ENCODE measurements around the gene TNKS1BP1. TPM values are rescaled to one million over a fixed set of nuclear protein-coding genes. Genes with fewer than 3 reads are reported as not detected.

The TNKS1BP1 gene
- polyA plus RNA-seq, 2 of the 4 experiments (the other 2 are of a cell fraction), result 35.0 to 53.1 TPM

GRCh38 chr11:57301711-57302423 lies 22.9 kb downstream of the TNKS1BP1 start:
- no peak for FAIRE-seq
- CTCF ChIA-PET, result interaction anchor here (0.9 to 2.0 kb wide), 2 partner anchors 8 to 461 kb away, joined by 3 to 5 read pairs; no protein-coding TSS in a partner anchor
- H3K4me2 ChIP-seq, result no peak overlapping the region
- ATAC-seq, result no peak
- no peak overlapping the region for H3K4me3 ChIP-seq
- TF ChIP-seq EHMT2 (IDR thresholded peaks at IDR 0.05; ENCODE audit: low read depth) (no peak), RCOR1 (IDR thresholded peaks at IDR 0.05; ENCODE audit: low read depth, low read length) (no peak), GATA3 (IDR thresholded peaks at IDR 0.05; ENCODE audit: borderline replicate concordance) (no peak), CBX2 (IDR thresholded peaks at IDR 0.05; ENCODE audit: borderline replicate concordance, low read depth) (no peak), ZC3H11A (IDR thresholded peaks at IDR 0.05) (no peak), RAD21 (conservative IDR thresholded peaks at IDR 0.05 in 1 of 2, IDR thresholded peaks at IDR 0.05 in 1 of 2) (no peak), TFCP2L1 (CRISPR knock-in tag; IDR thresholded peaks at IDR 0.05) (no peak), BHLHE40 (IDR thresholded peaks at IDR 0.05; ENCODE audit: low read depth, low read length) (no peak), RARB (CRISPR knock-in tag; IDR thresholded peaks at IDR 0.05) (no peak), PHF8 (IDR thresholded peaks at IDR 0.05; ENCODE audit: borderline replicate concordance, low read depth) (no peak), MYC (IDR thresholded peaks at IDR 0.05; ENCODE audit: borderline replicate concordance, low read length) (no peak)
- TF ChIP-seq, protein P1, sequence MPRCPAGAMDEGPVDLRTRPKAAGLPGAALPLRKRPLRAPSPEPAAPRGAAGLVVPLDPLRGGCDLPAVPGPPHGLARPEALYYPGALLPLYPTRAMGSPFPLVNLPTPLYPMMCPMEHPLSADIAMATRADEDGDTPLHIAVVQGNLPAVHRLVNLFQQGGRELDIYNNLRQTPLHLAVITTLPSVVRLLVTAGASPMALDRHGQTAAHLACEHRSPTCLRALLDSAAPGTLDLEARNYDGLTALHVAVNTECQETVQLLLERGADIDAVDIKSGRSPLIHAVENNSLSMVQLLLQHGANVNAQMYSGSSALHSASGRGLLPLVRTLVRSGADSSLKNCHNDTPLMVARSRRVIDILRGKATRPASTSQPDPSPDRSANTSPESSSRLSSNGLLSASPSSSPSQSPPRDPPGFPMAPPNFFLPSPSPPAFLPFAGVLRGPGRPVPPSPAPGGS (IDR thresholded peaks at IDR 0.05), result no peak
- WGBS (ENCODE audit: missing lambda C conversion rate), result 96% methylated on average over 26 of the region's 27 CpGs
- POLR2A ChIA-PET, result no interaction called here
- DNase-seq (ENCODE audit: low read depth in 1 of 2, low spot score in 1 of 2), result no peak
- no peak overlapping the region for H3K27ac ChIP-seq
- peaks cover 17% of the 10 kb centered on the region for H3K9me3 ChIP-seq
- H3K4me1 ChIP-seq, result peaks cover 11% of the 10 kb centered on the region

DNA sequence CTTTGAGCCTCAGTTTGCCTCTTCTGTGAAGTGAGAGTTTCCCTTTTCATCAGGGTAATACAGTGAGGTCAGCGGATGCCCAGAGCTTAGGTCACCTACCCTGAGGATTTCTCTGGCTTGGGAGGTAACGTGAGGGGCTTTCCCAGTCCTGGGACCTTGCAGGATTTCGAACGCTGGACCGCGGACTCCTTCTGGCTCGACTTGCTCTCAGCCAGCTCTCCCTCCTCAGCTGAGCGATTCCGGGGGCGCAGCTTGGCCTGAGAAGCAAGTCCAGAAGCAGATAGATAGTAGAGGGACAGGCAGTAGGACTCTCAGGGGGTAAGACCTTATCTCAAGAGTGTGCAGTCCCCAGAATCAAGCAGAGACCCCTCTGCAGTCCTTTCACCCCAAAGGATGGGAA lies 24.0 kb downstream of the TNKS1BP1 start:
- peaks cover 11% of the 10 kb centered on the region for H3K4me1 ChIP-seq
- DNase-seq (ENCODE audit: low read depth in 1 of 2, low spot score in 1 of 2) (no peak), ATAC-seq (no peak), FAIRE-seq (no peak)
- CTCF ChIA-PET, result interaction anchor here (0.6 to 0.9 kb wide), 2 partner anchors 460 to 548 kb away, joined by 3 read pairs; no protein-coding TSS in a partner anchor
- H3K27ac ChIP-seq, result no peak overlapping the region
- WGBS (ENCODE audit: missing lambda C conversion rate), result 96% methylated on average over 10 of the region's 10 CpGs
- peaks cover 17% of the 10 kb centered on the region for H3K9me3 ChIP-seq
- POLR2A ChIA-PET, result no interaction called here
- TF ChIP-seq CBX8 (IDR thresholded peaks at IDR 0.05) (no peak), HMGXB4 (CRISPR knock-in tag; IDR thresholded peaks at IDR 0.05; ENCODE audit: borderline replicate concordance) (no peak)
- H3K4me2 ChIP-seq, result no peak overlapping the region
- no peak overlapping the region for H3K4me3 ChIP-seq

GRCh38 chr11:57299150-57299737 lies 25.5 kb downstream of the TNKS1BP1 start:
- H3K4me2 ChIP-seq, result no peak overlapping the region
- no peak for TF ChIP-seq FOSL2 (IDR thresholded peaks at IDR 0.05)
- TF ChIP-seq FOSL2 (CRISPR knock-in tag; IDR thresholded peaks at IDR 0.05), result no peak
- no peak for TF ChIP-seq MAFK (IDR thresholded peaks at IDR 0.05; ENCODE audit: partially characterized antibody)
- no peak for FAIRE-seq
- H3K9me3 ChIP-seq, result peaks cover 17% of the 10 kb centered on the region
- POLR2A ChIA-PET, result interaction anchor here (0.6 kb wide), 1 partner anchor 8 kb away, joined by 3 read pairs; no protein-coding TSS in a partner anchor
- no peak overlapping the region for H3K27ac ChIP-seq
- WGBS (ENCODE audit: missing lambda C conversion rate), result 97% methylated on average over 5 of the region's 5 CpGs
- ATAC-seq, result no peak
- DNase-seq (ENCODE audit: low read depth in 1 of 2, low spot score in 1 of 2), result peak in 1 of 2 experiments; percentile 33
- CTCF ChIA-PET, result interaction anchor here (0.6 to 1.5 kb wide), 4 partner anchors 9 to 265 kb away, joined by 3 read pairs; no protein-coding TSS in a partner anchor
- peaks cover 1% of the 10 kb centered on the region; the same call in 2 of the 3 replicates for H3K4me1 ChIP-seq
- no peak overlapping the region for H3K4me3 ChIP-seq

All from A549 (cell line).